HEK293T (cell line): ENCODE data around the gene PITX1.

Experiments
- BHLHE40 ChIP-seq: fragments of 450-650 bp; IDR thresholded peaks from 2 replicates; pipeline ENCODE4 v1.6.1; 2016; ENCODE audit warnings: mild to moderate bottlenecking, moderate library complexity, borderline replicate concordance
- ELF4 ChIP-seq: fragments of 450-650 bp; IDR thresholded peaks from 2 replicates; pipeline ENCODE4 v1.6.1; 2017; ENCODE audit warnings: antibody characterized with exemption
- FOXA1 ChIP-seq: fragments of 450-650 bp; IDR thresholded peaks from 2 replicates; pipeline ENCODE4 v1.6.1; 2016; ENCODE audit warnings: mild to moderate bottlenecking
- FOXM1 ChIP-seq: fragments of 450-650 bp; IDR thresholded peaks from 2 replicates; pipeline ENCODE4 v1.6.1; 2017; ENCODE audit warnings: mild to moderate bottlenecking, borderline replicate concordance
- HDGF ChIP-seq: fragments of 450-650 bp; IDR thresholded peaks from 2 replicates; pipeline ENCODE4 v1.6.1; 2017; ENCODE audit warnings: antibody characterized with exemption, borderline replicate concordance
- SP1 ChIP-seq: fragments of 450-650 bp; IDR thresholded peaks from 2 replicates; pipeline ENCODE4 v1.6.1; 2017
- TARDBP ChIP-seq: fragments of 450-650 bp; IDR thresholded peaks from 2 replicates; pipeline ENCODE4 v1.6.1; 2016
- ZNF384 ChIP-seq: fragments of 450-650 bp; IDR thresholded peaks from 2 replicates; pipeline ENCODE4 v1.6.1; 2016
- TF ChIP-seq, protein P1 (sequence below): fragments of 450-650 bp; IDR thresholded peaks from 2 replicates; pipeline ENCODE4 v1.6.1; 2016

DNA sequence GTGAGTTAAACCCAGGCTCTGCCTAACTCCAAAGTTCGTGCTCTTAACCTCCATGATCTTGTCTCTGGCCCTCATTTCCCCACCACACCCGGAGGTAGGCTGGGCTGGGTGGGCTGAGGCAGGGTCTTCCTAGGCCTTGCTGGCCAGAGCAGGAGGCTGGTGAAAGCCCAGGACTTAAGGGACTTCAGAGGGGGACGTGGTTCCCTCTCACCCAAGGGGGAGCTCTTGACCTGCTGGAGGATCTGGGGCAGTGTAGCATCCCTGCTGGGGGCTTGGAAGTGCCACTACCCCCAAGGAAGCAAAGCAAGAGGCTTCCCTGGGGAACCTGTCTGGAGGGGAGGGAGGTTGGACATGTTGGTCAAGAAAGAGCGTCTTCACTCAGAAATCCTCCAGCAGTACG is 14.7 kb downstream of the PITX1 start:
- no peak for TF ChIP-seq HDGF
- TF ChIP-seq, protein P1, sequence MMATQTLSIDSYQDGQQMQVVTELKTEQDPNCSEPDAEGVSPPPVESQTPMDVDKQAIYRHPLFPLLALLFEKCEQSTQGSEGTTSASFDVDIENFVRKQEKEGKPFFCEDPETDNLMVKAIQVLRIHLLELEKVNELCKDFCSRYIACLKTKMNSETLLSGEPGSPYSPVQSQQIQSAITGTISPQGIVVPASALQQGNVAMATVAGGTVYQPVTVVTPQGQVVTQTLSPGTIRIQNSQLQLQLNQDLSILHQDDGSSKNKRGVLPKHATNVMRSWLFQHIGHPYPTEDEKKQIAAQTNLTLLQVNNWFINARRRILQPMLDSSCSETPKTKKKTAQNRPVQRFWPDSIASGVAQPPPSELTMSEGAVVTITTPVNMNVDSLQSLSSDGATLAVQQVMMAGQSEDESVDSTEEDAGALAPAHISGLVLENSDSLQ, result no peak
- no peak for TF ChIP-seq SP1
- no peak for TF ChIP-seq ELF4
- no peak for TF ChIP-seq ZNF384
- no peak for TF ChIP-seq TARDBP
- TF ChIP-seq FOXA1, result no peak
- TF ChIP-seq FOXM1, result no peak
- TF ChIP-seq BHLHE40, result no peak
